Cardiac septum (tissue), 1 donor: ENCODE results near the gene FNTB. TPM values are rescaled to one million over a fixed set of nuclear protein-coding genes. Genes with fewer than 3 reads are reported as not detected.

ENCODE experiments used
- DNase-seq: peaks from one replicate; pipeline ENCODE4 v3.0.0-alpha.2; 2020; ENCODE audit warnings: low spot score
- intact Hi-C: fragments of 100-400 bp; cut with DNase I; formaldehyde crosslinking; loops from one replicate; pipeline ENCODE4 v1.14.0; 2022
- total RNA-seq: library from RNA; stranded (reverse); fragmentation: NEBNext Ultra II Directional; extraction: Animal tissue kit (Norgen Biotek cat#: 25700); gene quantifications from one replicate; pipeline ENCODE4 v1.2.1, GENCODE V29; 2021
- donor health status: DM: no; HTN: no; CAD: no.

Gene FNTB
- total RNA-seq, 1 donor from 2014 or later = 18.7 TPM

DNA sequence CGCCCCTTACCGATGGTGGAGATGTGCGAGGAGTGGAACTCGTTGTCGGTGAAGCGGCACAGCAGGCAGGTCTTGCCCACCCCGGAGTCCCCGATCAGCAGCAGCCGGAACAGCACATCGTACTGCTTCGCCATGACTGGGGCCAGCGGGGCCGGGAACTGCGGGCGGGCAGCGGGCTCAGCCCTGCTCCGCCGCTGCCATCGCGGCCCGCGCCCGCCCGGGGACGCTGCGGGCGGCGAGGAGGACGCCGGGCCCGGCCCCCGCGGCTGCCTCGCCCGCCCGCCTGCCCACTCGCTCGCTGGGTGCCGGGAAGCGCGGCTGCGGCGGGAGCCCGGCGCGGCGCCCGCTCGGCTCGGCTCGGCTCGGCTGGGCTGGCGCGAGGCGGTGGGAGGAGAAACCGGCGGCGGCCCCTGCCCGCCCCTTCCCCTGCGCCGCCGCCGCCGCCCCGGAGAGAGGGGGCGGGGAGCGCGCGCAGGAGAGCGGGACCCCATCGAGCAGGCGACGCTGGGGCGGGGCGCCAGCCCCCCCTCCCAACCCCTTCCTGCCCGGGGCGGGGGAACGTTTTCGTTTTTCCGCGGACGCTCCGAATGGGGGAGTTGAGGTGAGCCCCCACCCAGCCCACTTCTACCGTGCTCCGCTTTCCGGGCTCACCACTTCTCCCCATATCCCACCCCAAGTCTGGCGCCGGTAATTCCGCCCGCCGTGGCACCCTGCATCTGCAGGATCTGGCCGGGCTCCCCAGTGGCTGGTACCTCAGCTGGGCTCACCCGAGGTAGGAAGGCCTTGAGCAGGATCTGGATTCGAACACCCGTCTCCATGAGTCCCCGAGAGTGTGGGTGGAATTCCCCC is 14.5 kb upstream of the FNTB start, which contains the start of gene RAB15:
Gene RAB15 (minus strand): TSS at position 394 of the 849 bp plus-strand sequence. CDS start 260 bp downstream, at position 134.
- DNase-seq = no peak
- intact Hi-C loops = loop anchor here (5.0 kb wide), 1 partner anchor 60 kb away; the partner anchor contains the start of gene CHURC1

DNA sequence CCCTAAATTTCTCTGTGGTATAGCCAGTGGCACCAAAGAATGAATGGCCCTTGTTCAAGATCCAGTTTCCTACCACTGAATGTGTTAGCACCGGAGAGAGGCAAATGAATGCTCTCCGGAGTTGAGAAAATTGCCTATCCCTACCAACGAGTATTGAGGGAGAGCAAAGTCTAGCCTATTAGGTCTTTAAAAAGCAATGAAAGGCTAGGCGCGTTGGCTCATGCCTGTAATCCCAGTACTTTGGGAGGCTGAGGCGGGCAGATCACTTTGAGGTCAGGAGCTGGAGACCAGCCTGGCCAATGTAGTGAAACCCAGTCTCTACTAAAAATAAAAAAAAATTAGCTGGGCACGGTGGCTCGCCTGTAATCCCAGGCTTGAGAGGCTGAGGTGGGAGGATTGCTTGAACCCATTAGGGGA is 13.7 kb upstream of the FNTB start:
- intact Hi-C loops = loop anchor here (5.0 kb wide), 1 partner anchor 61 kb away; the partner anchor contains the start of gene CHURC1
- no peak for DNase-seq

DNA sequence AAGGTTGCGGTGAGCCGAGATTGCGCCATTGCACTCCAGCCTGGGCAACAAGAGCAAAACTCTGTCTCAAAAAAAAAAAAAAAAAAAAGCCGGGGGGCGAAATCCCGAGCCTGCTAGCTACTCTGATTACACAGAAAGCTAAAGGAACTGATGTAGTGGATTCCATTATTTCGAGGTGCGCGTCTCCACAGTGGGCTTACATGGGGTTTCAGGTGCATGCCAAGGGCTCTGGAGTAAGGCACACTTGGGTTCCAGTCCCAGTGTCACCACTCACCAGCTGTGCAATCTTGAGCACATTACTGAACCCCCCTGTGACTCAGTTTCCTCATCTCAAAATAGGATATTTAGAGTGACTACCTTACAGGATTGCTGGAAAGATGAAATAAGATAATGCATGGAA is 12.9 kb upstream of the FNTB start:
- intact Hi-C loops = loop anchor here (5.0 kb wide), 1 partner anchor 62 kb away; the partner anchor contains the start of gene CHURC1
- DNase-seq = no peak

DNA sequence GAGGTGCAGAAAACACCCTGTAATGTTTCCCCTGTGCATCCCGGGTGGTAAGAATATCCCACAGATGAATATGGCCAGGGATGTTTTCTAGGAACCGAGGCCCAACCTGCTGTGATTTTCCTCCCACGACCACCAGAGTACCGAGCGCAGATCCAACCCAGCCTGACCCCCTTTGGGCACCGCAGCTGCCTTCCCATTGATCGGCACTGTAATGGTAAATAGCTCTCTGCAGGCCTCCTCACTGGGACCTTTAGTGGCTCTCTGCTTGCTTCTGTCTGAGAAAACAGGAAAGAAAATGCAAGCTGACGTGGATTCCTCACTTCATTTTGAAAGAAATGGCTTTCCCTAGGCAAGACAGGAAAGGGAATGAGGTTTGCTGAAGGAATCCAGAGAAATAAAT is 12.1 kb upstream of the FNTB start:
- intact Hi-C loops = loop anchor here (5.0 kb wide), 1 partner anchor 62 kb away; the partner anchor contains the start of gene CHURC1

DNA sequence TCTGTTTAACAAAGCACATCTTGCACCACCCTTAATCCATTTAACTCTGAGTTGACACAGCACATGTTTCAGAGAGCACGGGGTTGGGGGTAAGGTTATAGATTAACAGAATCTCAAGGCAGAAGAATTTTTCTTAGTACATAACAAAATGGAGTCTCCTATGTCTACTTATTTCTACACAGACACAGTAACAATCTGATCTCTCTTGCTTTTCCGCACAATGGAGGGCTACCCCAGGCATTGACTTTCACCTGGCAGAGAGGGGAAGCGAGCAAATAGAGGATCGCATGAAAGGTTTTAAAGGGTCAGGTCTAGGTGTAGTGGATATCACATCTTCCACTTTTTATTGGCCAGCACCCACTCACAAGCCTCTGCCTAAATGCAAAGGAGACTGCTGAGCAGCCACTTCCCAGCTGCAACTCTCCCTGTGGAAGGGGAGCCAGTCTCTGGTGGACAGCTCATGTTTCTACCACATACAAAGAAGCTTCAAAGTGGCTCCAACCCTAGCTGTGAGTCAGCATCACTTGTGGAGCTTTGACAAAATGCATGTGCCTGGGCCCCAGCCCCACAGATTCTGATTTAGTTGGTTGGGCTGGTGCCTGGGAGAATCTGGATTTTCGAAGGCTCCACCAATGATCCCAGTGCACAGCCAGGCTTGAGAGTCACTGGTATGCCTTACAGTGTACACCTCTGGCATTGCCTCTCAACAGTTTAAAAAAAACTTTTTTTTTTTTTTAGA is 7.2 kb upstream of the FNTB start:
- no peak for DNase-seq
- intact Hi-C loops = loop anchor here (5.0 kb wide), 1 partner anchor 157 kb away; no protein-coding TSS in a partner anchor

More for the DNA sequence above, 12.1 kb upstream of the FNTB start:
- DNase-seq = no peak

DNA sequence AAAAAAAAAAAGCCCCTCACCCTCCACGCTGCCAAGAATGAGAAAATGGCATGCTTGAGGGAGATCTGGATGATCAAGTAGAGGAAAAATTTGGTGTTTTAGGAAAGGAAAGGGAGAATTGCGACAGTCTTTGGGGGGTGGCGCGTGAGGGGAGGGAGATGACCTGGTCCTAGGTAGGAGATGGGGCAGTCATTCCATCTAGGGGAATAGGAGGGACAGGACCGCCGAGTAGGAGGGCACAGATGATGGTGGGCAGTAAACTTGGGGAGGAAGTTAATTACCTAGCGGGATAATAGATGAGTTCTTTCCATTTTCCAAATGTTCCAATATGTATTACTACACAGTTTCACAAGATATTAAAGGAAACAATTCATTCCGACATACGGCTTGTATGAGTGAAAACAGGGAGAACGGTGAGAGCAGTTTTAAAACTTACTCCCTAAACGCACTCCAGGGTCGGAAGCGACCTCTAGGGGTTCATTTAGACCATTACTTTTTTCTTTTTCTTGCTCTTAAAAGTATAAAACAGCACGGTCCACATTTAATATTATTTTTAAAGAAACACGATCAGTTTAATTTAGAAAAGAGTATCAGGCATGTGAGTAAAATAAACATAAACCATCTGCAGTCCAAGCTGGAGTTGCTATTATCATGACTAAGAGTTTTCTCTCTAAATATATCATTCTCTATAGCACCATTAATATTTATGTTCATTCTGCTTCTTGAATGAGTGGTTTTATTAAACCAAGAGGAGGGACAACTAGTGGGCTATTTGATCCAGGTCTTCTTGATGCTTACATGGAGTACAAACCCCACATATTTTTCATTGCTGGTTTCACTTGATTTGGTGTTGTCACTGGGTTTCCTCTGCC is 3.0 kb upstream of the FNTB start:
- no peak for DNase-seq
- intact Hi-C loops = loop anchor here (5.0 kb wide), 1 partner anchor 161 kb away; no protein-coding TSS in a partner anchor

DNA sequence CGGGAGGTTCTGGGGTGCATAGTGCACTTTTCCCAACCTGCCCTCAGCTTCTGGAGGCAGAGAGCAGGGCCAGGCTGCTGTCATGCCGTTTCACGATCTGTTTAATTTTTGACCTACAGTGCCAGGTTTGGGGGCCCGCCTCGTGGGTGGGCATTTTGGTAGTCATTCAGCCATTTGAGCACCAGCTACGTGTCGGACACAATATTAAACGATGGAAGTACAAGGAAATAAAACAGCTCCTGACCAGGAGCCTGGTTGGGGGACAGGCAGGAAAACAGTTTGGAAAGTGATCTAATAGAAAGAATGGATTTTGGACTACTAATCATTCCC is 708 bp downstream of the FNTB start:
- intact Hi-C loops = loop anchor here (2.0 kb wide), 3 partner anchors 33 to 425 kb away; partner anchors contain the start of genes FUT8 and MAX
- DNase-seq = no peak

DNA sequence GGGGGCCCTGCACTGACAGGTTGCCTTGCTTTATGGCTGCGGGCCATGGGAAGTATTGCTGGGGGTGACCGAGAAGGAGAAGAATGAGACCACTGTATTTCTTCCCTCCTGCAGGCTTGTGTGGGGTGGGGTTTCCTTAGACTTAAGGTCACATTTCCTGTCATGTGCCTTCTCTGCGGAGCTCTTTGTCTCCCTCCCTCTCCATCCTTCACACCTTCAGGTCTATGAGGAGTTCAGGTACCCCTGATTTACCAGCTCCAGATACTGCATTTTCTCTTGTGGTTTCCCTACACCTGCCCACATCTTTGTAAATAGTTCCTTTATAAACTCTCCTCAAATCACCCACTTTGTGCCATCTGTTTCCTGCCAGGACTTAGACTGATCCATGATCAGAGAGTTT is 3.6 kb downstream of the FNTB start:
- intact Hi-C loops = no loop called here
- no peak for DNase-seq

DNA sequence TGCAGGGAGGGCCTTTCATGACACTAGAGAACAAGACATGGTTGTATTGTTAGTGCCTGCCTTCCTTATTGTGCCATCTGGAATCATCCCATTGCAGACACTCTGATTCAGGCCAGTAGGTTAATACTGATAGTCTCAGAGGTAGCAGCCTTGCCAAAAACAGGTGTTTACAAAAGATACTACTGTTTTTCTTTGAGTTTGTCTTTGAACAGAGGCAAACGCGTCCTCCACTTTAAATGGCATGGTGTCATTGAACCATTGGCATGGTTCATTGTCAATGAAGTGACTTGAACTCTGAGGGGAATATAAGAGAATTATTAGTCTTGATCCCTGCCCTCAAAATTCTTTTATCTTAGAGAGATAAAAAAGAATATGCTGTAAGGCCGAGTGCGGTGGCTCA is 4.2 kb downstream of the FNTB start:
- intact Hi-C loops = no loop called here
- DNase-seq = no peak

DNA sequence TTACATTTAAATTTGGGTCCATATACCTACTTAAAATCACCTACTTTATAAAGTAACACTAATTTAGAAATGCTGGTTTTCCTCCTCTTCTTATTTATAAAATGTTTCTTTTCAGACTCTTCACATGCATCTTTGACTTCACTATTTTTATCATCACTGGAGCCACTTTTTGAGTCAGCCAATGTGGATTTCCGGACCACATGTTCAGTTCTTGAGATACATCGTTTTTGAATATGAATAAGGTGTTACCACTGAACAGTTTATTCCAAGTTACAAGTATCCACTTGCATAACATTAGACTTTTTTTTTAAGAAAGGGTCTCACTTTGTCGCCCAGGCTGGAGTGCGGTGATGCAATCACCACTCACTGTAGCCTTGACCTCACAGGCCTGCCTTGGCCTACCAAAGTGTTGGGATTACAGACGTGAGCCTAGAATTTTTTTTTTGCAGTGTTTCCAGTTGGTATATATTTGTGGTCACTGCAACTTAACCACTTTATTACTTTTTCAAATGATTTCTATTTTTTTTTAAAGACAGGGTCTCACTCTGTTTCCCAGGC is 5.7 kb downstream of the FNTB start:
- intact Hi-C loops = no loop called here
- DNase-seq = no peak

DNA sequence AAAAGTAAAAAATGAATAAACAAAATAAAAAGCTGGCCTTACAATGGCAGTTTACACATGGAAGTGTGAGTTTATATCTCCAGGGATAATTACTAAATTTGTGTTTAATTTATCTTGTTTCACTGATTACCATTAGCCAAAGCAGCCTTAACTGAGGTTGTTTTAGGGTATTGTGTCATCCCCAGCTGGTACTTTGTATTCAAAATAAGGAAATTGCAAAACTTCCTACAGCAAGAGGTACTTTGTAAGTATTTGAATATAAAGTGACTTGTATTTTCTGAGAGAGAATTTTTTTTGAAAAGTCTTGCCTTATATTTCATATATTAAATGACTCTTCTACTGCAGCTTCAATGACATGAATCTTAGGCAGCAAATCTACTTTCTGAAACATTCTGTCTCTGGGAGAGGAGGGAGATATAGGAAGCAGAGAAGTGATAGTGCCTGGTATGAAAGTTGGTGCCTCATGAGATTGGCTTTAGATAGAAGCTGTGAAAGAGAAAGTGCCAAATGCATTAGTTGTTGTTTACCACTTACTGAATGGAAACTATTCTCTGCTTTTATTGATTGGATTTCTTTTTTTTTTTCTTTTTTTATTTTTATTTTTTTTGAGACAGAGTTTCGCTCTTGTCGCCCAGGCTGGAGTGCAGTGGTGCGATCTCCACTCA is 6.7 kb downstream of the FNTB start:
- DNase-seq = no peak
- intact Hi-C loops = no loop called here

DNA sequence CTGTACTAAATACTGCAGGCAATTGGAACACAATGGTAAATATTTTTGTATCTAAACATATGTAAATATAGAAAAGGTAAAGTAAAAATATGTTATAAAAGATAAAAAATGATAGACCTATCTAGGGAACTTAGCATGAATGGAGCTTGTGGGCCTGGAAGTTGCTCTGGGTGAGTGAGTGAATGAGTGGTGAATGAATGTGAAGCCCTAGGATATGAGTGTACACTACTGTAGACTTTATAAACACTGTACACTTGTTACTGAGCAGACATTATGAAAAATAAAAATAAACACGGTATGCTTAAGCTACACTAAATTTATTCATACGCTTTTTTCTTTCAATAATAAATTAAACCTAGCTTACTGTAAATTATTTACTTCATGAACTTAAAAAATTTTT is 7.8 kb downstream of the FNTB start:
- DNase-seq = no peak
- intact Hi-C loops = no loop called here

DNA sequence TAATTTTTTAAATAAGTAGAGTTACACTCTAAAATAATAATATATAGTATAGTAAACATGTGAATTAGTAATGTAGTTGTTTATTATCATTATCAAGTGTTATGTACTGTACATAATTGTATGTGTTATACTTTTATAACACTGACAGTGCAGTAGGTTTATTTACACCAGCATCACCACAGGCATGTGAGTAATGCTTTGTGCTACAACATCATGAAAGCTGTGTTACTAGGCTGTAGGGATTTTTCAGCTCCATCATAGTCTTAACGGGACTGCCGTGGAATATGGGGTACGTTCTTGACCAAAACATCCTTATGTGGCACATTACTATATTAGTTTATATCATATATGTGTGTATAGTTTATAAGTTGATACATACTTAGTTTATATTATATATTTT is 8.6 kb downstream of the FNTB start:
- no peak for DNase-seq
- intact Hi-C loops = no loop called here

DNA sequence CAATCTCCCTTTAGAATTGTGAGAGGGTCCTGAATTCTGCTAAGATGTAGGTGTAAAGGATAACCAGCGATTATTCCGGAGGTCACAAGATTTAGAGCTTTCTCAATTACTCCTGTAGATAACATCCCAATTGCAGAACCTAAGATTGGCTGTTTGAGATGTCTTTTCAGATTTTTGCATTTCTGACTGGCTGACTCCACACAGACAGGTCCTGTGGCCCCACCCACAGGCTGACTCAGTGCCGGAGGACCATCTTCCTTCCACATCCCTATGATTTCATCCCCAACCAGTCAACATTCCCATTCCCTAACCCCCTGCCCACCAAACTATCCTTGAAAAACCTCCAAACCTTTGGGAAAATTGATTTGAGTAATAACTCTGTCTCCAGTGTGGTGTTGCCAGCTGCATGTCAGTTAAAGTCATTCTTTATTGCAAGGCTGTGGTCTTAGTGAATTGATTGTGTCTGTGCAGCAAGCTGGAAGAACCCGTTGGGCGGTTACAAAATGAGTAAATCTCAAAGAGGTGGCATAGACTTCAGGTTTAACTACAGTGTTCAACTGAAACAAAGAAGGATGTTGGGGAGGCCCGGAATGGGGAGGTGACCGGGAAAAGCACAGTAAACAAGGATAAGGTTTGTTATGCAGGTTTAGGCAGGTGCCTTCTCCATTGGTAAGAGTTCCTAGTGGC is 10.6 kb downstream of the FNTB start:
- intact Hi-C loops = no loop called here
- no peak for DNase-seq

DNA sequence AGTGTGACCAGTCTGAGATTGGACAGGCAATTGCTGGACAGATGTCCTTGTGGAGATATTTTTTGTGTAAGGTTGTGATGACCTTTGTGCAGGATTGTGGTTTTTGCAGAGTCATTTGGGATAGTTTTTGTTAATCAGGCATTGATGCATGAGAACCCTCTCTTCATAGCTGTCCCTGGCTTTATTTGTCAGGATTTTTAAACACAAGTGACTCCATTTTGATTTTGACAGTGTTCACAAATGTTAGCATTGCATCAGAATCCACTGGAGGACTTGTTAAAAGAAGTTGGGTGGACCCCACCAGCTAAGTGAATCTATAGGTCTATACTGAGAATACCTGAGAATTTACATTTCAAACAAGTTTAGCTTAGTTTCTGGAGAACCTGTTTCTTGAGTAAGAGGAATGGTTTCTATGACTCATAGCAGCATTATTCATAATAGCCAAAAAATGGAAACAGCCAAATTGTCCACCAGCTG is 11.8 kb downstream of the FNTB start:
- intact Hi-C loops = no loop called here
- no peak for DNase-seq

DNA sequence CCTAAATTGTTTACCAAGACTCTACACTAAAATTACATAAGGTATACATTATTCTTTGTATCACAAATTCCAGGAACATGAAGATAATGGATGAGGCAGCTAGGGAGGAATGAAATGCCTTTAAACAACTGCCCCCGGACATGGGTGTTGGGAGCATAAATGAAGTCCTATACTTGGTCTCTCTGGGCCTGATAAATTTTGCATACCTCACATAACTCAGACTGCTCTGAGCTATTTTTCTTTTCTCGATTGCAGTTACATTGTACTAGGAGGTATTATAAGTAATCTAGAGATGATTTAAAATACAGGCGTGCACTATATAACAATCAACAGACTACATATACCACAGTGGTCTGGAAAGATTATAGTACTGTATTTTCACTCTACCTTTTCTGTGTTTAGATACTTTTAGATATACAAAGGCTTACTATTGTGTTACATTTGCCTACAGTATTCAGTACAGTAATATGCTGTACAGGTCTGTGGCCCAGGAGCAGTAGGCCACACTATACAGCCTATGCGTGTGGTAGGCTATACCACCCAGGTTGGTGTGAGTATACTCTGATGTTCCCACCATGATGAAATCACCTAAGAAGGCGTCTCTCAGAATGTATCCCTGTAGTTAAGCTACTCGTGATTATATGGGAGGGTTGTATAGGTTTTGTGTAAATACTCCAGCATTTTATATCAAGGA is 14.3 kb downstream of the FNTB start:
- intact Hi-C loops = no loop called here
- DNase-seq = no peak

DNA sequence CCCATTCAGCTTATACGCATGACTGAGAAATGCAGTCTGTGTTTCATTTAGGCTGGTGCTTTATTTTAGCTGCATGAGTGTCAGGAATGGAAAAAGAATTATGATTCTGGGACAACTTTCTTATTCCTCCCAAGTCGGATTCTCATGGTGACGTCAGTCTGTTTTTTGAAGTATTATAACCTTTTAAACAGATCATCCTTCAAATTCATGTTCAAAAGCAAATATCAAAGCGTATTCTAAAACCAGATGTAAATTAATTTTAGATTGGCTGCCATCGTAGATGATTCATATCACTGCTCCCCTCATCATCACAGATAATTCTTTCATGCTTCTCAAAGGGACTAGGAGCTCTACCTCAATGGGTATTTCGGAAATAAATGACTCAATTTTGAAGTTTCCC is 15.0 kb downstream of the FNTB start:
- intact Hi-C loops = no loop called here
- no peak for DNase-seq
